Thoracic aorta (tissue), 2 donors: ENCODE data around the gene RASD2. TPM values are rescaled to one million over a fixed set of nuclear protein-coding genes. Genes with fewer than 3 reads are reported as not detected.

Source experiments
- ATAC-seq: fragments of 150-250 bp; one replicate; pipeline ENCODE4 v1.8.0; 2017; ENCODE audit warnings: low read depth; ENCODE audit not compliant: insufficient number of reproducible peaks, low FRiP score
- DNase-seq: peaks from one replicate; pipeline ENCODE4 v3.0.0-alpha.2; 2020; ENCODE audit warnings: low spot score
- H3K27ac ChIP-seq, 2 donors: fragments of 200-600 bp; sonication (generic); 1 replicate in 1 of 2; 2 replicates in 1 of 2; pipeline ENCODE4 v1.5.1; 2016; ENCODE audit warnings: mild to moderate bottlenecking in 2 of 2, moderate library complexity in 2 of 2
- H3K27me3 ChIP-seq: fragments of 200-600 bp; sonication (generic); replicated peaks from 2 replicates; pipeline ENCODE4 v1.6.0; 2016; ENCODE audit warnings: mild to moderate bottlenecking; ENCODE audit not compliant: insufficient read depth
- H3K36me3 ChIP-seq: fragments of 200-600 bp; sonication (generic); one replicate; pipeline ENCODE4 v1.5.1; 2016
- H3K4me1 ChIP-seq, 2 donors: fragments of 200-600 bp; sonication (generic); 1 replicate in 1 of 2; 2 replicates in 1 of 2; pipeline versions ENCODE4 v1.5.1 to v1.6.0; 2016; ENCODE audit warnings: low read depth in 2 of 2, mild to moderate bottlenecking in 1 of 2; ENCODE audit not compliant: control insufficient read depth in 1 of 2
- H3K4me3 ChIP-seq: fragments of 200-600 bp; sonication (generic); 2 replicates; pipeline ENCODE4 v1.5.1; 2016; ENCODE audit warnings: mild to moderate bottlenecking
- H3K9me3 ChIP-seq: fragments of 200-600 bp; sonication (generic); 2 replicates; pipeline ENCODE4 v1.5.1; 2016
- total RNA-seq, 2 donors: library from RNA; depleted of rRNA; stranded (reverse); fragments of >200 nt; gene quantifications; one replicate each; pipeline versions ENCODE4 v1.1.0 to v1.2.3, GENCODE V29; 2016
- TF ChIP-seq, protein P1 (sequence below): fragments of 200-600 bp; sonication (generic); IDR thresholded peaks from one replicate; pipeline ENCODE4 v1.5.1; 2019; ENCODE audit warnings: antibody characterized with exemption

RASD2 gene
- total RNA-seq, 2 donors from 2014 or later = 14.0 to 18.8 TPM

DNA sequence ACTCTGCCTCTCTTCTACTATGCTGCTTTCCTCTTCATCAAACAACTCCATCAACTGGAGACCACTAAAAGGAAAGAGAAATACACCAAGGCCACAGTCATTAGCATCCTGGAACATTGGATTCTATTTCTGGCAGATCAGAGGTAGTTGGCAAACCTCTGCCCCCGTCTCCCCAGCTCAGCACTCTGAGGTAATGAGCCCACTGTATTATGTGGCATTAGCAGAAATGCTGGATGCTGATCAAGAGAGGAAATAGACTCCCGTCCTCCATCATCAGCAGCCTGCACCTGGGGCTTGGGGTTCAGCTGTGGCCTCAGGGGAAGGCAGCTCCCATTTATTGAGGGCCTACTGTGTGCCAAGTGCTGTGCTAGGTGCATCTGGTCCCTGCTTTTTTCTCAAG is 9.0 kb upstream of the RASD2 start:
- H3K36me3 ChIP-seq = no peaks in the 10 kb centered on the region
- TF ChIP-seq, protein P1, sequence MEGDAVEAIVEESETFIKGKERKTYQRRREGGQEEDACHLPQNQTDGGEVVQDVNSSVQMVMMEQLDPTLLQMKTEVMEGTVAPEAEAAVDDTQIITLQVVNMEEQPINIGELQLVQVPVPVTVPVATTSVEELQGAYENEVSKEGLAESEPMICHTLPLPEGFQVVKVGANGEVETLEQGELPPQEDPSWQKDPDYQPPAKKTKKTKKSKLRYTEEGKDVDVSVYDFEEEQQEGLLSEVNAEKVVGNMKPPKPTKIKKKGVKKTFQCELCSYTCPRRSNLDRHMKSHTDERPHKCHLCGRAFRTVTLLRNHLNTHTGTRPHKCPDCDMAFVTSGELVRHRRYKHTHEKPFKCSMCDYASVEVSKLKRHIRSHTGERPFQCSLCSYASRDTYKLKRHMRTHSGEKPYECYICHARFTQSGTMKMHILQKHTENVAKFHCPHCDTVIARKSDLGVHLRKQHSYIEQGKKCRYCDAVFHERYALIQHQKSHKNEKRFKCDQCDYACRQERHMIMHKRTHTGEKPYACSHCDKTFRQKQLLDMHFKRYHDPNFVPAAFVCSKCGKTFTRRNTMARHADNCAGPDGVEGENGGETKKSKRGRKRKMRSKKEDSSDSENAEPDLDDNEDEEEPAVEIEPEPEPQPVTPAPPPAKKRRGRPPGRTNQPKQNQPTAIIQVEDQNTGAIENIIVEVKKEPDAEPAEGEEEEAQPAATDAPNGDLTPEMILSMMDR = no peak
- no peak overlapping the region for H3K4me3 ChIP-seq
- DNase-seq (no peak), ATAC-seq (no peak)
- no peaks in the 10 kb centered on the region for H3K27me3 ChIP-seq
- H3K9me3 ChIP-seq = peaks cover 2% of the 10 kb centered on the region
- H3K4me1 ChIP-seq = peaks cover 10 to 19% of the 10 kb centered on the region in 2 donors
- H3K27ac ChIP-seq = no peak overlapping the region

DNA sequence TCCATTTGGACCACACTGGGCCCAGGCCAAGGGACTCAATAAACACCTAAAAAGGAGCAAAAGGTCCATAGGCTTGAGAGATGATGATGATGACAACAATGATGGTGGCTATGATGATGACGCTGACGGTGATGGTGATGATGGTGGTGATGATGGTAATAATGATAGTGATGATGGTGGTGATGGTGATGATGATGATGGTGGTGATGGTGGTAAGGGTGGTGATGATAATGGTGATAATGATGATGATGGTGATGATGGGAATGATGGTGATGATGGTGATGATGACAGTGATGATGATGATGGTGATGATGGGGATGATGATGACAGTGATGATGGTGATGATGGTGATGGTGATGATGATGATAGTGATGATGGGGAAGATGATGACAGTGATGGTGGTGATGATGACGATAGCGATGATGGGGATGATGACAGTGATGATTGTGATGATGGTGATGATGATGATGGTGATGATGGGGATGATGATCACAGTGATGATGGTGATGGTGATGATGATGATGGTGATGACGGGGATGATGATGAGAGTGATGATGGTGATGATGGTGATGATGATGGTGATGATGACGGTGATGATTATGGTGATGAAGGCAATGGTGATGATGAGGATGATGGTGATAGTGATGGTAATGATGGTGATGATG is 7.1 kb upstream of the RASD2 start:
- Histone ChIP-seq H3K27ac (no peak overlapping the region), H3K27me3 (no peaks in the 10 kb centered on the region), H3K9me3 (peaks cover 2% of the 10 kb centered on the region), H3K4me3 (no peak overlapping the region), H3K36me3 (no peaks in the 10 kb centered on the region), H3K4me1 (peaks cover 10 to 31% of the 10 kb centered on the region in 2 donors)
- DNase-seq (no peak), ATAC-seq (no peak)
- TF ChIP-seq, protein P1 = no peak

DNA sequence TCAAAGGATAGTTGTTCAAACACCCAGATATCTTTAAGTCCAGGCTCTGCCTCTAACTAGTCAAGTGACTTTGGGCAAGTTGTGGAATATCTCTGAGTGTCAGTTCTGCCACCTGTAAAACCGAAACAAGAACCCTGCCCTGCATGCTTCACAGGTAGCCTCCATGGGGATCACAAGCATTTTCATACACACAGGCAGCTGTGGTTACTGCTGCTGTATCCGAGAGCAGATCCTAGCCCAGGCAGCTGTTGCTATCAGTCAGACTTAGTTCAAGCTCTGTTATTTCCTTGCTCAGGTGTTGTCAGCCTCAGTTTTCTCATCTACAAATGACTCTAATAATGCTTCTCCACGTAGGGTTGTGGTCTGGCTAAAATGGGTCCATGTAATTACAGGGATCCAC is 6.5 kb upstream of the RASD2 start:
- Histone ChIP-seq H3K4me3 (no peak overlapping the region), H3K36me3 (no peaks in the 10 kb centered on the region), H3K4me1 (peaks cover 14 to 36% of the 10 kb centered on the region in 2 donors), H3K27me3 (no peaks in the 10 kb centered on the region), H3K27ac (no peak overlapping the region), H3K9me3 (peaks cover under 1% of the 10 kb centered on the region)
- TF ChIP-seq, protein P1 = no peak
- no peak for ATAC-seq
- DNase-seq = no peak

GRCh38 chr22:35537232-35537631 is 3.4 kb upstream of the RASD2 start:
- ATAC-seq = no peak
- peaks cover 17 to 43% of the 10 kb centered on the region in 2 donors for H3K4me1 ChIP-seq
- no peaks in the 10 kb centered on the region for H3K36me3 ChIP-seq
- no peaks in the 10 kb centered on the region for H3K27me3 ChIP-seq
- H3K9me3 ChIP-seq = no peaks in the 10 kb centered on the region
- H3K27ac ChIP-seq = peak overlapping the region; percentile 92 to 96
- no peak overlapping the region for H3K4me3 ChIP-seq
- TF ChIP-seq, protein P1 = no peak
- DNase-seq = no peak

- Histone ChIP-seq H3K27me3 (no peaks in the 10 kb centered on the region), H3K4me3 (no peak overlapping the region), H3K9me3 (no peaks in the 10 kb centered on the region), H3K27ac (peak overlapping the region; percentile 95 to 96), H3K36me3 (no peaks in the 10 kb centered on the region), H3K4me1 (peaks cover 17 to 58% of the 10 kb centered on the region in 2 donors)
- TF ChIP-seq, protein P1 = peak; percentile 64
- DNase-seq (no peak), ATAC-seq (no peak)
Observed at GRCh38 chr22:35538801-35539321, 1.8 kb upstream of the RASD2 start.
